CD4-positive, alpha-beta memory T cell (primary cell): Measurements from ENCODE around the gene B9D1. TPM values are rescaled to one million over a fixed set of nuclear protein-coding genes. Genes with fewer than 3 reads are reported as not detected.

Source experiments
- CTCF ChIA-PET: fragments of 350-600 bp; sonication (Branson Sonifier 250); formaldehyde crosslinking; loops from one replicate; lab custom pipeline; 2021; ENCODE audit warnings: inconsistent platforms; ENCODE audit not compliant: partially characterized antibody; lab: Charles Lee
- POLR2A ChIA-PET: fragments of 350-600 bp; sonication (Branson Sonifier 250); formaldehyde crosslinking; loops from one replicate; lab custom pipeline; 2021; ENCODE audit not compliant: partially characterized antibody; lab: Charles Lee
- DNase-seq, 5 donors: peaks; one replicate each; pipeline versions ENCODE4 v3.0.0 to v3.0.0-alpha.2; 2020 to 2022; ENCODE audit warnings: mixed read lengths in 1 of 5
- H3K27ac ChIP-seq: one replicate; pipeline ENCODE4 v1.7.0; 2013; ENCODE audit warnings: low read depth, low read length
- H3K27me3 ChIP-seq: 2 replicates; pipeline ENCODE4 v1.7.0; 2013; ENCODE audit warnings: mild to moderate bottlenecking, low read length, moderate library complexity; ENCODE audit not compliant: insufficient read depth
- H3K36me3 ChIP-seq: 2 replicates; pipeline ENCODE4 v1.7.0; 2013; ENCODE audit warnings: mild to moderate bottlenecking, low read length, moderate library complexity; ENCODE audit not compliant: insufficient read depth
- H3K4me1 ChIP-seq: 2 replicates; pipeline ENCODE4 v1.7.0; 2013; ENCODE audit warnings: mild to moderate bottlenecking, low read length, moderate library complexity; ENCODE audit not compliant: insufficient read depth
- H3K4me3 ChIP-seq, 2 donors: one replicate each; pipeline ENCODE4 v1.7.0; 2013; ENCODE audit warnings: low read length in 2 of 2, mild to moderate bottlenecking in 1 of 2
- H3K9me3 ChIP-seq, 2 donors: one replicate each; pipeline ENCODE4 v1.7.0; 2013; ENCODE audit warnings: low read length in 2 of 2, control low read depth in 1 of 2; ENCODE audit not compliant: control insufficient read depth in 1 of 2
- H3K27ac Mint-ChIP-seq, 7 donors: one replicate each; pipeline ENCODE4 v1.8.0; 2020 to 2021; ENCODE audit warnings: mixed read lengths in 7 of 7, mild to moderate bottlenecking in 6 of 7, inconsistent platforms in 3 of 7, moderate library complexity in 3 of 7
- H3K27me3 Mint-ChIP-seq, 2 donors: one replicate each; pipeline ENCODE4 v1.8.0; 2020 to 2021; ENCODE audit warnings: mixed read lengths in 2 of 2
- H3K36me3 Mint-ChIP-seq, 2 donors: one replicate each; pipeline ENCODE4 v1.8.0; 2020 to 2021; ENCODE audit warnings: mixed read lengths in 2 of 2, inconsistent platforms in 1 of 2, mild to moderate bottlenecking in 1 of 2
- H3K4me1 Mint-ChIP-seq, 4 donors: one replicate each; pipeline ENCODE4 v1.8.0; 2020 to 2021; ENCODE audit warnings: mixed read lengths in 4 of 4, mild to moderate bottlenecking in 1 of 4
- H3K4me3 Mint-ChIP-seq, 8 donors: one replicate each; pipeline ENCODE4 v1.8.0; 2020 to 2021; ENCODE audit warnings: mixed read lengths in 8 of 8, mild to moderate bottlenecking in 7 of 8, moderate library complexity in 6 of 8, inconsistent platforms in 3 of 8
- H3K9me3 Mint-ChIP-seq, 8 donors: one replicate each; pipeline ENCODE4 v1.8.0; 2020 to 2021; ENCODE audit warnings: mixed read lengths in 8 of 8, mild to moderate bottlenecking in 5 of 8, inconsistent platforms in 3 of 8, moderate library complexity in 1 of 8
- intact Hi-C: fragments of 100-400 bp; cut with micrococcal nuclease; formaldehyde crosslinking; loops from one replicate; pipeline ENCODE4 v1.15.1; 2023
- polyA plus RNA-seq, 2 donors: library from polyadenylated mRNA; unstranded; fragments of 300-500 nt; fragmentation: Illumina TruSeq; gene quantifications; one replicate each; pipeline ENCODE4 v1.2.3, GENCODE V29; 2021
- total RNA-seq, 2 experiments: library from RNA; stranded (reverse); gene quantifications; one replicate each; pipeline ENCODE4 v1.2.3, GENCODE V29; 2021

Gene B9D1
- total and polyA plus RNA-seq, 4 experiments from 2014 or later = 0.29 to 2.8 (median 2.5) TPM; not detected in 1

DNA sequence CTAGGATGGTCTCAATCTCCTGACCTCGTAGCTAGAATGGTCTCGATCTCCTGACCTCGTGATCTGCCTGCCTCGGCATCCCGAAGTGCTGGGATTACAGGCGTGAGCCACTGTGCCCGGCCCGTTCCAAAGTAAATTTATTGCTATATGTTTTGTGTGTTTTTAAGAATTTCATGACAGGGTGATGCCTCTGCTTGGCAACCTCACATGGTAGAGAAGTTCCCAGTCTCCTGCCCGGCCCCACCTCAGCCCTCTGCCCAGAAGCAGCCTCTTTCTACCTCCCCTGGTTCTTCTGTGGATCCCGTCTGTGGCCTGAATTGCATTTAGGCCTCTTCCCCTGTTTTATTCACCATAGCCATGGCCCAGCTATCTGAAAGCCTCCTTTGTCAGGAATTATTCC, 55.0 kb downstream of the B9D1 start:
- intact Hi-C loops = no loop called here
- Mint-ChIP-seq H3K4me3 (no peak overlapping the region), H3K4me1 (peaks cover 18 to 26% (median 24%) of the 10 kb centered on the region in 4 donors), H3K36me3 (peaks cover 0 to 9% of the 10 kb centered on the region in 2 donors), H3K27me3 (peaks cover 6 to 10% of the 10 kb centered on the region in 2 donors), H3K27ac (peak overlapping the region in 2 of 7 donors; percentile 53 to 60), H3K9me3 (peaks cover 0 to 3% (median 0%) of the 10 kb centered on the region in 8 donors)
- no peaks in the 10 kb centered on the region for H3K9me3 ChIP-seq
- H3K36me3 ChIP-seq = no peaks in the 10 kb centered on the region
- POLR2A ChIA-PET = no interaction called here
- peaks cover 21% of the 10 kb centered on the region for H3K4me1 ChIP-seq
- no peak overlapping the region for H3K4me3 ChIP-seq
- CTCF ChIA-PET = interaction anchor here (1.8 kb wide), 1 partner anchor 55 kb away, joined by 8 read pairs; the partner anchor contains the start of gene B9D1
- DNase-seq = no peak
- H3K27ac ChIP-seq = no peak overlapping the region
- H3K27me3 ChIP-seq = no peaks in the 10 kb centered on the region

DNA sequence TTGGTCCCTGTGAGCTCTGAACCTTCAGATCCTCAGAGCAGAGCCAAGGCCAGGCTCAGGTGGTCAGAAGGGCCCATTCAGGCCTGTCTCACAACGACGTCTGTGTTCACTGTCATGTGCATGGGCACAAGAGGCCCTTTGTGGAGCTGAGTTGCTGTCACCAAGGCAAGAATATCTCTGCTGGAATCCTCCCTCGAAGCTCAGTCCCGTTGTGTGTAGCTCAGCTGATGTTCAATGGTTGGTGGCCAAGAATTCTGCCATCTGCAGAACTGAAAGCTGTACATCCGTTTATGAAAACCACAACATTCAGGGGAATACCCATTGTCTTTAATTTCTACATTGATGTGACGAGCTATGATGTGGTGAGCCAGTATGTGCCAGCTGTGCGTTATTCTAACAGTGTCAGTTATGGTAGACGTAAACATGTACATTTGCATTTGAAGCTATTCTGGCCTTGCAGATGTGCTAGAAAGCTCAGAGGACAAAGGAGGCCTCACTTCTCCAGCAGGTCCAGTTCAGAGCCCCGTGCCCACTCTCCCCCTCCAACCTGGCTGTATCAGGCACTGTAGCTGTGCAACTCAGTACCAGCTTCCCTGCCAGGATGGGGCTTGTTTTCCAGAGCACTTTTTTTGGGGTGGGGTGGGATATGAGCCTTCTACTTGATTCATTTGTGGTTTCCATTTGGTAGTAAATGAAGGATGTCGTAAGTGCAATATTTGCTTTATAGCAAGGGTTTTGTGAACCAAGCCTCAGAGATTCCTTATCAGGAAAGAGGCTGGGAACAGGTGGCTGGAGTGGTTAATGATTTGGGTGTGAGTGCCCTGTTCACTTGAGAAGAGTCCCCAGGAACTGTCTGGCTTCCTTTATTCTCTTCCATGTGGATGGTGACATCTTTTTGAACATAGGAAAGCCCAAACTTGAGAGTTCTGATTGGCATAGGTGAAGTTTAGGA, 56.1 kb downstream of the B9D1 start:
- Histone ChIP-seq H3K27me3 (no peaks in the 10 kb centered on the region), H3K4me1 (peaks cover 21% of the 10 kb centered on the region), H3K36me3 (no peaks in the 10 kb centered on the region), H3K27ac (no peak overlapping the region), H3K4me3 (no peak overlapping the region), H3K9me3 (no peaks in the 10 kb centered on the region)
- Mint-ChIP-seq H3K36me3 (peaks cover 0 to 3% of the 10 kb centered on the region in 2 donors), H3K9me3 (peaks cover 0 to 3% (median 0%) of the 10 kb centered on the region in 8 donors), H3K4me3 (peak overlapping the region in 6 of 8 donors; percentile 17 to 75 (median 62)), H3K27ac (peak overlapping the region; percentile 31 to 77 (median 52)), H3K4me1 (peaks cover 18 to 26% (median 24%) of the 10 kb centered on the region in 4 donors), H3K27me3 (peaks cover 6 to 10% of the 10 kb centered on the region in 2 donors)
- DNase-seq = peak; percentile 63 to 80 (median 76)
- CTCF ChIA-PET = interaction anchor here (0.6 to 1.9 kb wide), 7 partner anchors 13 to 1032 kb away, joined by 3 to 9 read pairs (median 3); partner anchors contain the start of gene B9D1
- POLR2A ChIA-PET = interaction anchor here (0.6 kb wide), 1 partner anchor 111 kb away, joined by 3 read pairs; no protein-coding TSS in a partner anchor
- intact Hi-C loops = no loop called here

DNA sequence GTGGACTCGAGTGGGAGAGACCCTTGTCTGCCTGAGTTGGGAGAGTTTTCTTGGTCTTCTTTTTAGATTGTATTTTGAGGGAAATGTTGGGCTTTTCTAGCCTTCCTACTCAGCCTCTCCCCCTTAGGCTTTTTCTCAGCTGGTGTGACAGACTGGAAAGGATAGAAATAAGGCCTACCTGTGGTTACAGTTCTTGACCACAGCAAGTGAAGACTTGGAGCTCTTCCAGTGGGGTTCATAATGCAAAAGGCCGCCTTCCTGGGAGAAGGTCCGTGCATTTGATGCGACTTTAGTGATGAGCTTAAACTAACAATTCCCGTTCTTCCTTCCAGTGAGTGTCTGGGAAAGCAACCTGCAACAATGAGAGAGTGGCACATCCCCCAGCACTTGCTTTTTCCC, 56.8 kb downstream of the B9D1 start:
- ChIA-PET POLR2A (no interaction called here), CTCF (interaction anchor here (0.6 to 1.9 kb wide), 7 partner anchors 12 to 1031 kb away, joined by 3 to 9 read pairs (median 3); partner anchors contain the start of gene B9D1)
- no peak for DNase-seq
- peaks cover 6 to 10% of the 10 kb centered on the region in 2 donors for H3K27me3 Mint-ChIP-seq
- H3K9me3 Mint-ChIP-seq = peaks cover 0 to 3% (median 0%) of the 10 kb centered on the region in 8 donors
- peaks cover 0 to 3% of the 10 kb centered on the region in 2 donors for H3K36me3 Mint-ChIP-seq
- Histone ChIP-seq H3K27ac (no peak overlapping the region), H3K9me3 (no peaks in the 10 kb centered on the region), H3K36me3 (no peaks in the 10 kb centered on the region), H3K27me3 (no peaks in the 10 kb centered on the region), H3K4me3 (no peak overlapping the region), H3K4me1 (peaks cover 21% of the 10 kb centered on the region)
- H3K4me1 Mint-ChIP-seq = peaks cover 18 to 26% (median 24%) of the 10 kb centered on the region in 4 donors
- intact Hi-C loops = no loop called here
- peak overlapping the region in 4 of 7 donors; percentile 31 to 75 (median 44) for H3K27ac Mint-ChIP-seq
- peak overlapping the region in 6 of 8 donors; percentile 17 to 71 (median 54) for H3K4me3 Mint-ChIP-seq

DNA sequence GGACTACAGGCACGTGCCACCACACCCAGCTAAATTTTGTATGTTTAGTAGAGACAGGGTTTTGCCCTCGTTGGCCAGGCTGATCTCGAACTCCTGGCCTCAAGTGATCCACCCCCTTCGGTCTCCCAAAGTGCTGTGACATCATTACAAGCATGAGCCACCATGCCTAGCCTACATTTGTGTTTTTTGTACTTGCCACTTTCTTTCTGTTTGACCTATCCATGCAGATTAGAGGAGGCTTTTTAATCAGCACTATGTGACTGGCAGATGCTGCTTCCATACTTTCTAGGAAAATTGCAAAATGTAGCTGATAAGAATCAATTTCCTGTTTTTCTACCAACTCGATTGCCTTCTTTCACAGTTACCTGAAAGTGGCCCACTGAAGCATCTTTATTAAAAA, 57.3 kb downstream of the B9D1 start:
- ChIA-PET POLR2A (no interaction called here), CTCF (interaction anchor here (1.2 to 1.9 kb wide), 2 partner anchors 11 to 24 kb away, joined by 3 to 8 read pairs; no protein-coding TSS in a partner anchor)
- Mint-ChIP-seq H3K36me3 (peaks cover 0 to 3% of the 10 kb centered on the region in 2 donors), H3K27me3 (peaks cover 6 to 10% of the 10 kb centered on the region in 2 donors), H3K9me3 (peaks cover 0 to 3% (median 0%) of the 10 kb centered on the region in 8 donors), H3K27ac (peak overlapping the region in 2 of 7 donors; percentile 6 to 40), H3K4me3 (peak overlapping the region in 2 of 8 donors; percentile 25 to 46), H3K4me1 (peaks cover 18 to 26% (median 24%) of the 10 kb centered on the region in 4 donors)
- Histone ChIP-seq H3K36me3 (no peaks in the 10 kb centered on the region), H3K27me3 (no peaks in the 10 kb centered on the region), H3K27ac (no peak overlapping the region), H3K4me1 (peaks cover 21% of the 10 kb centered on the region), H3K9me3 (no peaks in the 10 kb centered on the region), H3K4me3 (no peak overlapping the region)
- DNase-seq = no peak
- intact Hi-C loops = no loop called here

DNA sequence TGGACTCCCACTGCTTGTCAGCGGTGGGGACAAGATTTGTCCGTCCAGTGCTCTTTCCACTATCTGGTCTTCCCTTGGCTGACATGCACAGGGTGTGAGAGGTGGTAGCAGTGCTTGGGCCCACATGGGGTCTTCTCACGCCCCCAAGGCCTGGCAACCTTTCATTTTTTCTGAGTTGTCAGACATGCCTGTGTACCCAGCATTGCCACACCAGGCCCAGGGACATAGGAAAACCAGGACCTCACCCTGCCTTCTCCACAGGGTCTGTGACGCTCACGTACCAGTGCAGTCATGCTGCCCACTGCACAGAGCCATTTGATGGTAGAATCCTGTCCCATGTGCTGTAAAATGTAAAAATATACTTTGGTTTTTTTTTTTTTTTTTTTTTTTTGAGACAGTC, 57.8 kb downstream of the B9D1 start:
- POLR2A ChIA-PET = no interaction called here
- peaks cover 21% of the 10 kb centered on the region for H3K4me1 ChIP-seq
- no peaks in the 10 kb centered on the region for H3K27me3 ChIP-seq
- H3K9me3 Mint-ChIP-seq = peaks cover 0 to 3% (median 0%) of the 10 kb centered on the region in 8 donors
- H3K9me3 ChIP-seq = no peaks in the 10 kb centered on the region
- peaks cover 0 to 3% of the 10 kb centered on the region in 2 donors for H3K36me3 Mint-ChIP-seq
- no peak overlapping the region for H3K27ac Mint-ChIP-seq
- H3K27ac ChIP-seq = no peak overlapping the region
- CTCF ChIA-PET = interaction anchor here (1.0 kb wide), 1 partner anchor 11 kb away, joined by 3 read pairs; no protein-coding TSS in a partner anchor
- no peak for DNase-seq
- H3K36me3 ChIP-seq = no peaks in the 10 kb centered on the region
- intact Hi-C loops = no loop called here
- peaks cover 18 to 26% (median 24%) of the 10 kb centered on the region in 4 donors for H3K4me1 Mint-ChIP-seq
- no peak overlapping the region for H3K4me3 Mint-ChIP-seq
- H3K27me3 Mint-ChIP-seq = peaks cover 6 to 10% of the 10 kb centered on the region in 2 donors
- H3K4me3 ChIP-seq = no peak overlapping the region

DNA sequence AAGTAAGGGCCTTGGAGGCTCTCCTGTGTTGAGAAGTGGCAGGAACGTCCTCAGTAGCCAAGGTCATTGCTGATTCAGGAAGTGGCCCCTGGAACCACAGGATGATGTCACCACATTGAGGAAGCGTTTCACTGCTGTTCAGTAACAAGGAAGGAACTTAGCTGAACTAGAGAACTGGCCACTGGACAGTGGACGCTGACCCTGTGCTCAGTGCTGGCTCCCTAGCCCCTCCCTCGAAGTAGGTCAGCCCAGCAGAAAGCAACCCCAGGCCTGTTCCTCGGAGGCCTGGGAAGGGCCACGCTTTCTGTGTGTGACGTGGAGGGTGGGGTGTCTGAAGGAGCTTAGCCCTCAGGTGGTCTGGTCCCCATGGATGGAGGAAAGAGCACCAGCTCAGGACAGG, 58.3 kb downstream of the B9D1 start:
- no peaks in the 10 kb centered on the region for H3K36me3 ChIP-seq
- intact Hi-C loops = no loop called here
- no peak overlapping the region for H3K4me3 ChIP-seq
- H3K9me3 ChIP-seq = no peaks in the 10 kb centered on the region
- no peak for DNase-seq
- Mint-ChIP-seq H3K9me3 (peaks cover 0 to 3% (median 0%) of the 10 kb centered on the region in 8 donors), H3K4me1 (peaks cover 18 to 26% (median 24%) of the 10 kb centered on the region in 4 donors), H3K27me3 (peaks cover 6 to 10% of the 10 kb centered on the region in 2 donors), H3K36me3 (peaks cover 0 to 3% of the 10 kb centered on the region in 2 donors), H3K4me3 (no peak overlapping the region), H3K27ac (no peak overlapping the region)
- POLR2A ChIA-PET = no interaction called here
- no peaks in the 10 kb centered on the region for H3K27me3 ChIP-seq
- peaks cover 21% of the 10 kb centered on the region for H3K4me1 ChIP-seq
- no peak overlapping the region for H3K27ac ChIP-seq
- CTCF ChIA-PET = interaction anchor here (1.0 kb wide), 1 partner anchor 11 kb away, joined by 3 read pairs; no protein-coding TSS in a partner anchor
